ENCODE measurements around the gene MTHFSD. TPM values are rescaled to one million over a fixed set of nuclear protein-coding genes. Genes with fewer than 3 reads are reported as not detected.

Gene MTHFSD
- total RNA-seq, 5 donors from 2014 or later (not counting 1 experiment from before 2014, with no cell fraction given), result 18.0 to 39.6 (median 34.9) TPM

GRCh38 chr16:86519649-86520316, 35.3 kb downstream of the MTHFSD start:
- Histone ChIP-seq H3K27ac (ENCODE audit: low read length) (no peak overlapping the region), H3K4me3 (ENCODE audit: control insufficient read depth in 1 of 2, extremely low read depth in 1 of 2, low read length in 1 of 2) (peak overlapping the region in 1 of 2 donors; percentile 16), H3K4me1 (ENCODE audit: control insufficient read depth in 1 of 2, extremely low read depth in 1 of 2, insufficient read depth in 2 of 2, low read length in 2 of 2) (peaks cover 0 to 10% of the 10 kb centered on the region in 2 experiments), H3K9me3 (no peaks in the 10 kb centered on the region), H3K36me3 (ENCODE audit: control insufficient read depth in 2 of 2, extremely low read depth in 1 of 2, insufficient read depth in 1 of 2, low read length in 1 of 2) (no peaks in the 10 kb centered on the region), H3K27me3 (replicated peaks in 1 of 2; ENCODE audit: control insufficient read depth in 2 of 2, extremely low read depth in 1 of 2, insufficient read depth in 2 of 2, low read length in 1 of 2) (peaks cover 20 to 85% of the 10 kb centered on the region in 2 experiments)
- WGBS (ENCODE audit: insufficient coverage), result 15% methylated on average over 30 of the region's 31 CpGs
- ATAC-seq (replicated peaks in 1 of 4) (peak; percentile 51 to 65 (median 62)), DNase-seq (peak in 32 of 35 experiments; percentile 2 to 76 (median 37))
- Mint-ChIP-seq H3K27ac (no peak overlapping the region), H3K9me3 (no peaks in the 10 kb centered on the region), H3K27me3 (peaks cover 31 to 68% of the 10 kb centered on the region in 2 donors), H3K4me1 (peaks cover 9 to 15% (median 11%) of the 10 kb centered on the region in 3 donors), H3K4me3 (peak overlapping the region in 2 of 3 donors; percentile 49 to 52), H3K36me3 (no peaks in the 10 kb centered on the region)
- CTCF ChIA-PET, result interaction anchor here (0.6 to 1.0 kb wide), 3 partner anchors 9 to 703 kb away, joined by 3 to 5 read pairs (median 3); partner anchors contain the start of gene FOXF1 (in 1 of the 2)
- POLR2A ChIA-PET, result interaction anchor here in 1 of 2 donors (0.6 to 0.7 kb wide), 2 partner anchors 511 to 709 kb away, joined by 4 to 6 read pairs; no protein-coding TSS in a partner anchor

- H3K27me3 Mint-ChIP-seq, result peaks cover 37 to 74% of the 10 kb centered on the region in 2 donors
- ChIA-PET POLR2A (interaction anchor here in 1 of 2 donors (0.6 kb wide), 1 partner anchor 511 kb away, joined by 6 read pairs; no protein-coding TSS in a partner anchor), CTCF (interaction anchor here in 1 of 2 donors (1.0 kb wide), 1 partner anchor 9 kb away, joined by 3 read pairs; the partner anchor contains the start of gene FOXF1)
- H3K9me3 Mint-ChIP-seq, result no peaks in the 10 kb centered on the region
- no peaks in the 10 kb centered on the region for H3K36me3 ChIP-seq (ENCODE audit: control insufficient read depth in 2 of 2, extremely low read depth in 1 of 2, insufficient read depth in 1 of 2, low read length in 1 of 2)
- no peak for ATAC-seq (replicated peaks in 1 of 4)
- H3K9me3 ChIP-seq, result no peaks in the 10 kb centered on the region
- DNase-seq, result no peak
- 81% methylated on average over 16 of the region's 16 CpGs for WGBS (ENCODE audit: insufficient coverage)
- no peak overlapping the region for H3K27ac ChIP-seq (ENCODE audit: low read length)
- H3K4me1 ChIP-seq (ENCODE audit: control insufficient read depth in 1 of 2, extremely low read depth in 1 of 2, insufficient read depth in 2 of 2, low read length in 2 of 2), result peaks cover 0 to 10% of the 10 kb centered on the region in 2 experiments
- H3K27ac Mint-ChIP-seq, result peak overlapping the region in 1 of 2 donors; percentile 65
- no peak overlapping the region for H3K4me3 ChIP-seq (ENCODE audit: control insufficient read depth in 1 of 2, extremely low read depth in 1 of 2, low read length in 1 of 2)
- H3K27me3 ChIP-seq (replicated peaks in 1 of 2; ENCODE audit: control insufficient read depth in 2 of 2, extremely low read depth in 1 of 2, insufficient read depth in 2 of 2, low read length in 1 of 2), result peaks cover 20 to 85% of the 10 kb centered on the region in 2 experiments
- H3K36me3 Mint-ChIP-seq, result no peaks in the 10 kb centered on the region
- peaks cover 9 to 15% (median 11%) of the 10 kb centered on the region in 3 donors for H3K4me1 Mint-ChIP-seq
- H3K4me3 Mint-ChIP-seq, result peak overlapping the region in 2 of 3 donors; percentile 41 to 52
Measured at GRCh38 chr16:86519007-86519648, 35.9 kb downstream of the MTHFSD start.

GRCh38 chr16:86517652-86518258, 37.3 kb downstream of the MTHFSD start:
- H3K9me3 ChIP-seq, result no peaks in the 10 kb centered on the region
- Mint-ChIP-seq H3K9me3 (no peaks in the 10 kb centered on the region), H3K36me3 (no peaks in the 10 kb centered on the region), H3K27ac (no peak overlapping the region), H3K4me3 (no peak overlapping the region), H3K4me1 (peaks cover 14 to 20% (median 15%) of the 10 kb centered on the region in 3 donors), H3K27me3 (peaks cover 47 to 84% of the 10 kb centered on the region in 2 donors)
- H3K4me3 ChIP-seq (ENCODE audit: control insufficient read depth in 1 of 2, extremely low read depth in 1 of 2, low read length in 1 of 2), result no peak overlapping the region
- DNase-seq (peak in 1 of 35 experiments; percentile 25), ATAC-seq (replicated peaks in 1 of 4) (no peak)
- H3K4me1 ChIP-seq (ENCODE audit: control insufficient read depth in 1 of 2, extremely low read depth in 1 of 2, insufficient read depth in 2 of 2, low read length in 2 of 2), result peaks cover 0 to 10% of the 10 kb centered on the region in 2 experiments
- WGBS (ENCODE audit: insufficient coverage), result 25% methylated on average over 17 of the region's 17 CpGs
- H3K36me3 ChIP-seq (ENCODE audit: control insufficient read depth in 2 of 2, extremely low read depth in 1 of 2, insufficient read depth in 1 of 2, low read length in 1 of 2), result no peaks in the 10 kb centered on the region
- peaks cover 22 to 89% of the 10 kb centered on the region in 2 experiments for H3K27me3 ChIP-seq (replicated peaks in 1 of 2; ENCODE audit: control insufficient read depth in 2 of 2, extremely low read depth in 1 of 2, insufficient read depth in 2 of 2, low read length in 1 of 2)
- no peak overlapping the region for H3K27ac ChIP-seq (ENCODE audit: low read length)
- ChIA-PET CTCF (no interaction called here), POLR2A (no interaction called here)

GRCh38 chr16:86517033-86517432, 38.0 kb downstream of the MTHFSD start:
- DNase-seq (no peak), ATAC-seq (replicated peaks in 1 of 4) (no peak)
- Histone ChIP-seq H3K4me1 (ENCODE audit: control insufficient read depth in 1 of 2, extremely low read depth in 1 of 2, insufficient read depth in 2 of 2, low read length in 2 of 2) (peaks cover 0 to 10% of the 10 kb centered on the region in 2 experiments), H3K9me3 (no peaks in the 10 kb centered on the region), H3K36me3 (ENCODE audit: control insufficient read depth in 2 of 2, extremely low read depth in 1 of 2, insufficient read depth in 1 of 2, low read length in 1 of 2) (no peaks in the 10 kb centered on the region), H3K27ac (ENCODE audit: low read length) (no peak overlapping the region), H3K4me3 (ENCODE audit: control insufficient read depth in 1 of 2, extremely low read depth in 1 of 2, low read length in 1 of 2) (no peak overlapping the region), H3K27me3 (replicated peaks in 1 of 2; ENCODE audit: control insufficient read depth in 2 of 2, extremely low read depth in 1 of 2, insufficient read depth in 2 of 2, low read length in 1 of 2) (peaks cover 22 to 91% of the 10 kb centered on the region in 2 experiments)
- Mint-ChIP-seq H3K9me3 (no peaks in the 10 kb centered on the region), H3K27me3 (peaks cover 48 to 84% of the 10 kb centered on the region in 2 donors), H3K4me1 (peaks cover 14 to 21% (median 15%) of the 10 kb centered on the region in 3 donors), H3K27ac (peak overlapping the region in 1 of 2 donors; percentile 52), H3K4me3 (no peak overlapping the region), H3K36me3 (no peaks in the 10 kb centered on the region)
- 0% methylated on average over 2 of the region's 9 CpGs for WGBS (ENCODE audit: insufficient coverage)
- POLR2A ChIA-PET, result no interaction called here
- CTCF ChIA-PET, result interaction anchor here in 1 of 2 donors (0.6 kb wide), 1 partner anchor 444 kb away, joined by 6 read pairs; no protein-coding TSS in a partner anchor

GRCh38 chr16:86516623-86517003, 38.4 kb downstream of the MTHFSD start:
- peaks cover 50 to 84% of the 10 kb centered on the region in 2 donors for H3K27me3 Mint-ChIP-seq
- H3K27me3 ChIP-seq (replicated peaks in 1 of 2; ENCODE audit: control insufficient read depth in 2 of 2, extremely low read depth in 1 of 2, insufficient read depth in 2 of 2, low read length in 1 of 2), result peaks cover 22 to 91% of the 10 kb centered on the region in 2 experiments
- H3K4me3 Mint-ChIP-seq, result no peak overlapping the region
- H3K27ac Mint-ChIP-seq, result no peak overlapping the region
- no peak overlapping the region for H3K4me3 ChIP-seq (ENCODE audit: control insufficient read depth in 1 of 2, extremely low read depth in 1 of 2, low read length in 1 of 2)
- H3K9me3 ChIP-seq, result no peaks in the 10 kb centered on the region
- no peak overlapping the region for H3K27ac ChIP-seq (ENCODE audit: low read length)
- DNase-seq, result no peak
- H3K4me1 ChIP-seq (ENCODE audit: control insufficient read depth in 1 of 2, extremely low read depth in 1 of 2, insufficient read depth in 2 of 2, low read length in 2 of 2), result peaks cover 0 to 11% of the 10 kb centered on the region in 2 experiments
- peaks cover 15 to 22% (median 17%) of the 10 kb centered on the region in 3 donors for H3K4me1 Mint-ChIP-seq
- no peaks in the 10 kb centered on the region for H3K9me3 Mint-ChIP-seq
- POLR2A ChIA-PET, result no interaction called here
- CTCF ChIA-PET, result interaction anchor here in 1 of 2 donors (0.6 kb wide), 1 partner anchor 444 kb away, joined by 6 read pairs; no protein-coding TSS in a partner anchor
- 13% methylated on average over 24 of the region's 29 CpGs for WGBS (ENCODE audit: insufficient coverage)
- no peaks in the 10 kb centered on the region for H3K36me3 ChIP-seq (ENCODE audit: control insufficient read depth in 2 of 2, extremely low read depth in 1 of 2, insufficient read depth in 1 of 2, low read length in 1 of 2)
- no peaks in the 10 kb centered on the region for H3K36me3 Mint-ChIP-seq
- no peak for ATAC-seq (replicated peaks in 1 of 4)
